Sigmoid colon (tissue), 7 donors: ENCODE measurements around the gene TJP1. TPM values are rescaled to one million over a fixed set of nuclear protein-coding genes. Genes with fewer than 3 reads are reported as not detected.

Source experiments
- DNase-seq: peaks from one replicate; pipeline ENCODE4 v3.0.0-alpha.2; 2019
- H3K27ac ChIP-seq, 4 donors: fragments of 200-600 bp; sonication (generic); one replicate each; pipeline ENCODE4 v1.5.1; 2016 to 2019; ENCODE audit warnings: mild to moderate bottlenecking in 1 of 4
- H3K27me3 ChIP-seq, 3 donors: fragments of 200-600 bp; sonication (generic); one replicate each; pipeline ENCODE4 v1.5.1; 2019; ENCODE audit warnings: mild to moderate bottlenecking in 1 of 3
- H3K36me3 ChIP-seq, 4 donors: fragments of 200-600 bp; sonication (generic); one replicate each; pipeline ENCODE4 v1.5.1; 2016 to 2019
- H3K4me1 ChIP-seq, 4 donors: fragments of 200-600 bp; sonication (generic); one replicate each; pipeline ENCODE4 v1.5.1; 2017 to 2019
- H3K4me3 ChIP-seq, 4 donors: fragments of 200-600 bp; sonication (generic); one replicate each; pipeline ENCODE4 v1.5.1; 2017 to 2019; ENCODE audit warnings: mild to moderate bottlenecking in 2 of 4, moderate library complexity in 1 of 4
- H3K9me3 ChIP-seq, 4 donors: fragments of 200-600 bp in 3 of 4; sonication (generic) in 3 of 4; one replicate each; pipeline versions ENCODE4 v1.5.1 to v1.6.1; 2013 to 2019
- EP300 ChIP-seq, 4 donors: sonication (generic); formaldehyde crosslinking; IDR thresholded peaks; one replicate each; pipeline ENCODE4 v1.6.1; 2017; ENCODE audit warnings: antibody characterized with exemption in 4 of 4
- POLR2A ChIP-seq, 2 donors: fragments of 450-650 bp; IDR thresholded peaks; one replicate each; pipeline ENCODE4 v1.6.1; 2016; ENCODE audit warnings: antibody characterized with exemption in 2 of 2, mild to moderate bottlenecking in 2 of 2, moderate library complexity in 2 of 2
- POLR2AphosphoS5 ChIP-seq, 4 donors: sonication (generic); formaldehyde crosslinking; IDR thresholded peaks; one replicate each; pipeline ENCODE4 v1.6.1; 2017; ENCODE audit warnings: antibody characterized with exemption in 4 of 4
- WGBS, 2 donors: extraction: QIAGEN DNeasy Blood & Tissue Kit; methylation state at CpG; one replicate each; pipeline ENCODE4 v1.1.7; 2013; 5-methylcytosine and 5-hydroxymethylcytosine counted together
- intact Hi-C: fragments of 100-400 bp; cut with DNase I; formaldehyde crosslinking; loops from one replicate; pipeline ENCODE4 v1.15.1; 2023
- polyA plus RNA-seq, 3 donors: library from polyadenylated mRNA; stranded (reverse); fragments of 200-250 nt; gene quantifications; one replicate each; pipeline ENCODE4 v1.2.3, GENCODE V29; 2013
- total RNA-seq, 4 donors: library from RNA; depleted of rRNA; stranded (reverse); fragments of >200 nt; gene quantifications; one replicate each; pipeline ENCODE4 v1.1.0, GENCODE V29; 2016
- TF ChIP-seq, protein P1 (sequence below), 4 experiments: fragments of 450-650 bp in 3 of 4; fragments of 200-600 bp in 1 of 4; IDR thresholded peaks; one replicate each; pipeline ENCODE4 v1.5.1; 2016 to 2019; ENCODE audit warnings: antibody characterized with exemption in 4 of 4, mild to moderate bottlenecking in 3 of 4, moderate library complexity in 2 of 4
- donor health status: healthy with polysubstance abuse.
- donor health status: Bipolar disorder and iron deficiency.
- donor health status: healthy.

Gene TJP1
- total and polyA plus RNA-seq, 7 donors, result 21.3 to 134 (median 92.0) TPM

DNA sequence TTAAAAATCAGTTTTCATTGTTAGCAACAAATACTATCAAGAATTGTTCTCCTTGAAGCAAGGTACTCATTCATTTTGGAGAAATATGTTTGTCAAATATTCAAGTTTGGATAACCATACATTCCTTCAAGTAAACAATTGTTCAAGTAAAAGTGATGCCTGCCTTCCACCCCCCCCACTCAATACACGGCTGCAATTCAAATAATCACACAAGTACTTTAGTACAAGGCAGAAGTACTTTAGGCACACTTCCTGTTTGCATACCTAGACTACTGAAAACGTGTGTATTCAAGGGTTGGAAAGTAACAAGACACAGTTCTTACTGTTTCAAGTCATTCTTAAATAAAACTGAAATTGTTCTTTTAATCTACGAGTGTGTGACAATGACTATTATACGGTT, 45.4 kb downstream of the TJP1 start:
- H3K36me3 ChIP-seq, result peaks cover 0 to 2% (median 0%) of the 10 kb centered on the region in 4 donors
- H3K27me3 ChIP-seq, result no peaks in the 10 kb centered on the region
- H3K4me3 ChIP-seq, result no peak overlapping the region
- no peak for DNase-seq
- no peak for TF ChIP-seq POLR2A (IDR thresholded peaks at IDR 0.05)
- TF ChIP-seq, protein P1, sequence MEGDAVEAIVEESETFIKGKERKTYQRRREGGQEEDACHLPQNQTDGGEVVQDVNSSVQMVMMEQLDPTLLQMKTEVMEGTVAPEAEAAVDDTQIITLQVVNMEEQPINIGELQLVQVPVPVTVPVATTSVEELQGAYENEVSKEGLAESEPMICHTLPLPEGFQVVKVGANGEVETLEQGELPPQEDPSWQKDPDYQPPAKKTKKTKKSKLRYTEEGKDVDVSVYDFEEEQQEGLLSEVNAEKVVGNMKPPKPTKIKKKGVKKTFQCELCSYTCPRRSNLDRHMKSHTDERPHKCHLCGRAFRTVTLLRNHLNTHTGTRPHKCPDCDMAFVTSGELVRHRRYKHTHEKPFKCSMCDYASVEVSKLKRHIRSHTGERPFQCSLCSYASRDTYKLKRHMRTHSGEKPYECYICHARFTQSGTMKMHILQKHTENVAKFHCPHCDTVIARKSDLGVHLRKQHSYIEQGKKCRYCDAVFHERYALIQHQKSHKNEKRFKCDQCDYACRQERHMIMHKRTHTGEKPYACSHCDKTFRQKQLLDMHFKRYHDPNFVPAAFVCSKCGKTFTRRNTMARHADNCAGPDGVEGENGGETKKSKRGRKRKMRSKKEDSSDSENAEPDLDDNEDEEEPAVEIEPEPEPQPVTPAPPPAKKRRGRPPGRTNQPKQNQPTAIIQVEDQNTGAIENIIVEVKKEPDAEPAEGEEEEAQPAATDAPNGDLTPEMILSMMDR (IDR thresholded peaks at IDR 0.05), result no peak
- TF ChIP-seq POLR2AphosphoS5 (IDR thresholded peaks at IDR 0.05), result no peak
- no peak for TF ChIP-seq EP300 (IDR thresholded peaks at IDR 0.05)
- peaks cover 0 to 31% (median 13%) of the 10 kb centered on the region in 4 donors for H3K4me1 ChIP-seq
- WGBS, 2 donors, result 49 to 58% methylated on average over 4 of the region's 4 CpGs
- intact Hi-C loops, result no loop called here
- H3K27ac ChIP-seq, result no peak overlapping the region
- no peaks in the 10 kb centered on the region for H3K9me3 ChIP-seq

DNA sequence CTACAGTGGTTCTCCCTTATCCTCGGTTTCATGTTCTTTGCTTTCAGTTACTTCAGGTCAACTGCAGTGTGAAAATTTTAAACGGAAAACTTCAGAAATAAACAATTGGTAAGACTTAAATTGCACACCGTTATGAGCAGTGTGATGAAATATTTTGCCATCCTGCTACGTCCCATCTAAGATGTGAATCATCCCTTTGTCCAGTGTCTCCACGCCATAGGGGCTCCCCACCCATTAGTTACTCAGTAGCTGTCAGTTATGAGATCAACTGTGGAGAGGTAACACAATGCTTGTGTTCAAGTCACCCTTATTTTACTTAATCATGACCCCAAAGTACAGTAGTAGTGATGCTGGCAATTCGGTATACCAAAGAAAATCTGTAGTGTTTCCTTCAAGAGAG, 47.4 kb downstream of the TJP1 start:
- Histone ChIP-seq H3K9me3 (no peaks in the 10 kb centered on the region), H3K27ac (no peak overlapping the region), H3K4me1 (peaks cover 0 to 31% (median 13%) of the 10 kb centered on the region in 4 donors), H3K36me3 (peaks cover 0 to 21% (median 0%) of the 10 kb centered on the region in 4 donors), H3K27me3 (no peaks in the 10 kb centered on the region), H3K4me3 (no peak overlapping the region)
- 85% methylated on average over 6 of the region's 6 CpGs for WGBS, 2 donors
- no peak for DNase-seq
- intact Hi-C loops, result no loop called here
- no peak for TF ChIP-seq EP300 (IDR thresholded peaks at IDR 0.05)
- no peak for TF ChIP-seq POLR2AphosphoS5 (IDR thresholded peaks at IDR 0.05)
- TF ChIP-seq, protein P1 (IDR thresholded peaks at IDR 0.05), result no peak
- TF ChIP-seq POLR2A (IDR thresholded peaks at IDR 0.05), result no peak

DNA sequence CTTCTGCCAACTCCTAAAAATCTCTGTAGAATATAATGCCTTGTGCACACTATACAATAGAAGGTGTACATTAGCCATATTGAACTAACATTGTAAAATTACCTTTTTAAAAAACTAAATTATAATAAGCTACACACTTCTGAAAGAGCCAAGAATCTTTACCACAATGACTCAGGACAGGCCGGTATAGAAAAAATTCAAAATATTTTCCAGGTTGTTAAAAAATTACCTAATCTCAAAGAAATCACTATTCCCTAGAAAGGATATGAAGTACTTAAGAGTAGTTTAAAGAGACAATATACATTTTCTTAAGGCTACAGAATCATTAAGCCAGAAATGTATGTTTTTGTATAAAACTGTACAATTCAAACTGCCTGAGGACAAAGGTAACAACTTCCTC, 48.5 kb downstream of the TJP1 start:
- intact Hi-C loops, result no loop called here
- WGBS, 2 donors, result 92 to 99% methylated on average over 1 of the region's 1 CpG
- Histone ChIP-seq H3K4me3 (no peak overlapping the region), H3K4me1 (peaks cover 0 to 26% (median 13%) of the 10 kb centered on the region in 4 donors), H3K27me3 (no peaks in the 10 kb centered on the region), H3K9me3 (no peaks in the 10 kb centered on the region), H3K36me3 (peaks cover 0 to 32% (median 0%) of the 10 kb centered on the region in 4 donors), H3K27ac (no peak overlapping the region)
- TF ChIP-seq POLR2AphosphoS5 (IDR thresholded peaks at IDR 0.05) (no peak), POLR2A (IDR thresholded peaks at IDR 0.05) (no peak), EP300 (IDR thresholded peaks at IDR 0.05) (no peak)
- TF ChIP-seq, protein P1 (IDR thresholded peaks at IDR 0.05), result no peak
- no peak for DNase-seq

DNA sequence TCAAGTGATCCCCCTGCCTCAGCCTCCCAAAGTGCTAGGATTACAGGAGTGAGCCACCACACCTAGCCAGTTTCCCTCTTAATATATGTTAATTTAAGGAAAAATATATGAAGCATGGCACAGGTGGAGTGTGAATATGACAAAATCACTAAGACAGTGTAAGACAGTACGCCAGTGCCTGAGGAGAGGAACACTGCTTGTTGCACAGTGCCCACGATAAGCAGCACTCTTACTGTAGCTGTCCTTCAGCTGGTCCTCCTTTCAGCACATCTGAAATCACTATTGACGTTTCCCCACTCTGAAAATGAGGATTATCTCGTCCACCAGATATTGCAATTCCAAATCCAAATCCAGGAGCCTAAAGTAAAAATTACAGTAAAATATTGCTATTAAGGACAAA, 49.3 kb downstream of the TJP1 start:
- no peak for DNase-seq
- intact Hi-C loops, result no loop called here

More for the DNA sequence above, 49.3 kb downstream of the TJP1 start:
- no peak overlapping the region for H3K4me3 ChIP-seq
- peaks cover 0 to 29% (median 14%) of the 10 kb centered on the region in 4 donors for H3K4me1 ChIP-seq
- H3K36me3 ChIP-seq, result peaks cover 0 to 32% (median 0%) of the 10 kb centered on the region in 4 donors
- WGBS, 2 donors, result 91 to 92% methylated on average over 4 of the region's 4 CpGs
- H3K27me3 ChIP-seq, result no peaks in the 10 kb centered on the region
- no peak overlapping the region for H3K27ac ChIP-seq
- H3K9me3 ChIP-seq, result no peaks in the 10 kb centered on the region
- no peak for TF ChIP-seq POLR2AphosphoS5 (IDR thresholded peaks at IDR 0.05)
- TF ChIP-seq EP300 (IDR thresholded peaks at IDR 0.05), result no peak
- TF ChIP-seq POLR2A (IDR thresholded peaks at IDR 0.05), result no peak
- TF ChIP-seq, protein P1 (IDR thresholded peaks at IDR 0.05), result no peak
